ENCODE results near the gene COL23A1.

DNA sequence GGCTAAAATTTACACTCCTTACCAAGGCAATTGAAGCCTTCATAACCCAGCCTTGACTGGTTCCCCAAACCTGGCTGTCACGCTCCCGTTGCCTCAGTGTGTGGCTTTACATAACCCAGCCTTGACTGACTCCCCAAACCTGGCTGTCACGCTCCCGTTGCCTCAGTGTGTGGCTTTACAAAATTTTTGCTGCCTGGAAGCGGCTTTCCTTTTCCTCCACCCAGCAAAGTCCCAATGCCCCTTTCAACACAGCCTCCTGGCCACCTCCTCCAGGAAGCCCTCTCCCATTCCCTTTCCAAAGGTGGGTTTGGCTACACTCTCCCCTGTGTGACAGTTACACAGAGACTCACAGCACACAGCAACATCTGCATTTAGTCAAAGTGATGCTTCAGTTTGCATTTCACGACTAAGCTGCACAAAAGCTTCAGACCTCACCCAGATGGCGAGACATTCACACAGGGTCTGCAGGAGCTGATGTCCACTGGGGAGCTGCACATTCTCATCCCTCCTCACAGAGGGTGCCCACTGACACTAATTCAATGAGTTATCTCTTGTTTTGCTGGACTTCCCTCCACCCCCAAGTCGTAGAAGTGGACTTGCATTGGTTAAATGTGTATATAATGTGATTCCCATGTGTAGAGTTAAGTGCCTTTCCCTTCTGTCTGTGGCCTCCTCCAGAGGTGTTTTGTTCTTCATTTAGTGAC, 201.0 kb downstream of the COL23A1 start:
- TF ChIP-seq EZH2 (IDR thresholded peaks at IDR 0.05; ENCODE audit: low read length): no peak
- TF ChIP-seq, protein P1, sequence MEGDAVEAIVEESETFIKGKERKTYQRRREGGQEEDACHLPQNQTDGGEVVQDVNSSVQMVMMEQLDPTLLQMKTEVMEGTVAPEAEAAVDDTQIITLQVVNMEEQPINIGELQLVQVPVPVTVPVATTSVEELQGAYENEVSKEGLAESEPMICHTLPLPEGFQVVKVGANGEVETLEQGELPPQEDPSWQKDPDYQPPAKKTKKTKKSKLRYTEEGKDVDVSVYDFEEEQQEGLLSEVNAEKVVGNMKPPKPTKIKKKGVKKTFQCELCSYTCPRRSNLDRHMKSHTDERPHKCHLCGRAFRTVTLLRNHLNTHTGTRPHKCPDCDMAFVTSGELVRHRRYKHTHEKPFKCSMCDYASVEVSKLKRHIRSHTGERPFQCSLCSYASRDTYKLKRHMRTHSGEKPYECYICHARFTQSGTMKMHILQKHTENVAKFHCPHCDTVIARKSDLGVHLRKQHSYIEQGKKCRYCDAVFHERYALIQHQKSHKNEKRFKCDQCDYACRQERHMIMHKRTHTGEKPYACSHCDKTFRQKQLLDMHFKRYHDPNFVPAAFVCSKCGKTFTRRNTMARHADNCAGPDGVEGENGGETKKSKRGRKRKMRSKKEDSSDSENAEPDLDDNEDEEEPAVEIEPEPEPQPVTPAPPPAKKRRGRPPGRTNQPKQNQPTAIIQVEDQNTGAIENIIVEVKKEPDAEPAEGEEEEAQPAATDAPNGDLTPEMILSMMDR (optimal IDR thresholded peaks at IDR 0.05 in 1 of 3, IDR thresholded peaks at IDR 0.05 in 1 of 3, conservative IDR thresholded peaks at IDR 0.05 in 1 of 3; ENCODE audit: extremely low read depth in 1 of 3, insufficient read depth in 2 of 3, low read length in 3 of 3): no peak
